ENCODE measurements around the gene ZNF425. TPM values are rescaled to one million over a fixed set of nuclear protein-coding genes. Genes with fewer than 3 reads are reported as not detected.

The ZNF425 gene
- total and polyA plus RNA-seq, 9 of the 15 experiments (the other 6 are each of a cell fraction or from before 2014, with no cell fraction given) = 0.03 to 0.89 (median 0.54) TPM

DNA sequence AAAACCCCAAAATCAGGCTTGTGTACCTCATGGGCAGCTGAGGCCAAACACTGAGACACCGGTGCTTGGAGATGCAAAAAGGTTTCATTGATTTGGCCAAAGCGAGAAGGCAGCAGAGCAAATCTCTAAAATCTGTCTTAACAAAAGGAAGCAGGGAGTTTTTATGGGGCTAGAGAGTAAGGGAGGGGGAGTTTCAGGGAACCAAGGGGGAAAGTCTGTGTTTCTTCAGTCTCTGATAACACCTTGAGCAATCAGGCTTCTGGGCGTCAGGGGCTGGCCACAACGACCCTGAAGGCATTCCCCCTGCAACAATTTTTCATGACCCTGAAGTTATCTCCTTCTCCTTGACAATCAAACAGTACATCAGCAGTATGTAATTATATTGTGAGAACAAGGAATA, 32.9 kb downstream of the ZNF425 start (continued):
- TF ChIP-seq PKNOX1 (IDR thresholded peaks at IDR 0.05) (no peak), KDM1A (IDR thresholded peaks at IDR 0.05) (peak; percentile 39 to 50; a peak in 2 of 4 replicates), CBFA2T3 (IDR thresholded peaks at IDR 0.05) (peak; percentile 73), ZFX (CRISPR knock-in tag; IDR thresholded peaks at IDR 0.05) (no peak), CBFA2T2 (conservative IDR thresholded peaks at IDR 0.05) (0 out of 2 replicates have a peak, but pooled peaks have one; percentile 32), MCM7 (IDR thresholded peaks at IDR 0.05) (no peak), BRCA1 (IDR thresholded peaks at IDR 0.05) (no peak), BRCA1 (CRISPR knock-in tag; IDR thresholded peaks at IDR 0.05) (no peak), ZNF133 (CRISPR knock-in tag; IDR thresholded peaks at IDR 0.05) (no peak), ZNF277 (CRISPR knock-in tag; IDR thresholded peaks at IDR 0.05; ENCODE audit: borderline replicate concordance) (no peak), RBM14 (IDR thresholded peaks at IDR 0.05; ENCODE audit: borderline replicate concordance, insufficient read depth, low read depth, low read length) (no peak), TCFL5 (CRISPR knock-in tag; conservative IDR thresholded peaks at IDR 0.05) (no peak), HINFP (tag; conservative IDR thresholded peaks at IDR 0.05; ENCODE audit: low read depth) (no peak), HMGN3 (IDR thresholded peaks at IDR 0.05; ENCODE audit: borderline replicate concordance, extremely low read depth, insufficient read length, low read depth, low read length) (no peak), ZBTB7A (IDR thresholded peaks at IDR 0.05; ENCODE audit: borderline replicate concordance, control insufficient read depth, low read depth, low read length) (0 out of 2 replicates have a peak, but pooled peaks have one; percentile 15), RCOR1 (IDR thresholded peaks at IDR 0.05; ENCODE audit: borderline replicate concordance in 1 of 2, low read depth in 2 of 2, low read length in 2 of 2) (peak in 1 of 2 experiments; percentile 55; a peak in 1 of 4 replicates), ARID1B (IDR thresholded peaks at IDR 0.05) (peak; percentile 39), DPF2 (IDR thresholded peaks at IDR 0.05) (peak; percentile 37; the same call in 1 of the 2 replicates), CCAR2 (IDR thresholded peaks at IDR 0.05; ENCODE audit: low read depth, low read length) (no peak), CEBPG (CRISPR knock-in tag; IDR thresholded peaks at IDR 0.05) (no peak), CEBPG (tag; conservative IDR thresholded peaks at IDR 0.05 in 1 of 2, IDR thresholded peaks at IDR 0.05 in 1 of 2) (0 out of 4 replicates have a peak, but pooled peaks of 1 of the 2 experiments have one; percentile 18), USF2 (CRISPR knock-in tag; IDR thresholded peaks at IDR 0.05) (no peak), CBX8 (IDR thresholded peaks at IDR 0.05; ENCODE audit: borderline replicate concordance, extremely low read depth, low read depth, low read length, poor library complexity, severe bottlenecking) (no peak)

All from K562 (cell line).